ENCODE measurements around the gene CMYA5. TPM values are rescaled to one million over a fixed set of nuclear protein-coding genes. Genes with fewer than 3 reads are reported as not detected.
A peak's percentile ranks its signal among the peaks of the same experiment; 100 is the strongest.

Gene CMYA5
- total RNA-seq, 1 experiment from 2014 or later = 0.81 TPM

GRCh38 chr5:79827159-79827629, 137.6 kb downstream of the CMYA5 start:
- DNase-seq = no peak

GRCh38 chr5:79829260-79829659, 139.6 kb downstream of the CMYA5 start:
- no peak for DNase-seq
- TF ChIP-seq, protein P1, sequence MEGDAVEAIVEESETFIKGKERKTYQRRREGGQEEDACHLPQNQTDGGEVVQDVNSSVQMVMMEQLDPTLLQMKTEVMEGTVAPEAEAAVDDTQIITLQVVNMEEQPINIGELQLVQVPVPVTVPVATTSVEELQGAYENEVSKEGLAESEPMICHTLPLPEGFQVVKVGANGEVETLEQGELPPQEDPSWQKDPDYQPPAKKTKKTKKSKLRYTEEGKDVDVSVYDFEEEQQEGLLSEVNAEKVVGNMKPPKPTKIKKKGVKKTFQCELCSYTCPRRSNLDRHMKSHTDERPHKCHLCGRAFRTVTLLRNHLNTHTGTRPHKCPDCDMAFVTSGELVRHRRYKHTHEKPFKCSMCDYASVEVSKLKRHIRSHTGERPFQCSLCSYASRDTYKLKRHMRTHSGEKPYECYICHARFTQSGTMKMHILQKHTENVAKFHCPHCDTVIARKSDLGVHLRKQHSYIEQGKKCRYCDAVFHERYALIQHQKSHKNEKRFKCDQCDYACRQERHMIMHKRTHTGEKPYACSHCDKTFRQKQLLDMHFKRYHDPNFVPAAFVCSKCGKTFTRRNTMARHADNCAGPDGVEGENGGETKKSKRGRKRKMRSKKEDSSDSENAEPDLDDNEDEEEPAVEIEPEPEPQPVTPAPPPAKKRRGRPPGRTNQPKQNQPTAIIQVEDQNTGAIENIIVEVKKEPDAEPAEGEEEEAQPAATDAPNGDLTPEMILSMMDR (conservative IDR thresholded peaks at IDR 0.05) = peak; percentile 52
- no peak for TF ChIP-seq EZH2 (IDR thresholded peaks at IDR 0.05; ENCODE audit: low read depth)
- no peaks in the 10 kb centered on the region for H3F3A ChIP-seq (ENCODE audit: insufficient read depth, low read depth)
- no TSS peak for BruUV-seq (replicated peaks)
- intact Hi-C loops (cut with micrococcal nuclease; ENCODE audit: unreplicated experiment) = no loop called here
- H3K27me3 ChIP-seq (ENCODE audit: insufficient read depth, low read depth) = no peaks in the 10 kb centered on the region
- CTCF ChIA-PET = no interaction called here
- POLR2A ChIA-PET (ENCODE audit: unreplicated experiment) = no interaction called here
- H2AFZ ChIP-seq = no peak overlapping the region
- H3K79me2 ChIP-seq (ENCODE audit: low read depth) = no peaks in the 10 kb centered on the region
- no peaks in the 10 kb centered on the region for H3K9me2 ChIP-seq (ENCODE audit: insufficient read depth)
- no peak overlapping the region for H3K27ac ChIP-seq
- no peak overlapping the region for H3K4me3 ChIP-seq
- no peak overlapping the region for H3K4me2 ChIP-seq
- no peaks in the 10 kb centered on the region for H3K4me1 ChIP-seq (replicated peaks; ENCODE audit: insufficient read depth)
- H3K9me3 ChIP-seq (ENCODE audit: insufficient read depth, low read depth) = no peaks in the 10 kb centered on the region
- no peaks in the 10 kb centered on the region for H3K36me3 ChIP-seq (ENCODE audit: low read depth)
- H4K20me1 ChIP-seq (ENCODE audit: insufficient read depth) = no peaks in the 10 kb centered on the region

More at GRCh38 chr5:79827159-79827629, 137.6 kb downstream of the CMYA5 start:
- Histone ChIP-seq H3K4me3 (no peak overlapping the region), H3K27me3 (ENCODE audit: insufficient read depth, low read depth) (no peaks in the 10 kb centered on the region), H2AFZ (no peak overlapping the region), H3F3A (ENCODE audit: insufficient read depth, low read depth) (no peaks in the 10 kb centered on the region), H3K9me2 (ENCODE audit: insufficient read depth) (no peaks in the 10 kb centered on the region), H3K27ac (no peak overlapping the region), H3K4me1 (replicated peaks; ENCODE audit: insufficient read depth) (no peaks in the 10 kb centered on the region), H3K9me3 (ENCODE audit: insufficient read depth, low read depth) (no peaks in the 10 kb centered on the region), H3K79me2 (ENCODE audit: low read depth) (no peaks in the 10 kb centered on the region), H3K36me3 (ENCODE audit: low read depth) (no peaks in the 10 kb centered on the region), H4K20me1 (ENCODE audit: insufficient read depth) (no peaks in the 10 kb centered on the region), H3K4me2 (no peak overlapping the region)
- intact Hi-C loops (cut with micrococcal nuclease; ENCODE audit: unreplicated experiment) = no loop called here
- ChIA-PET CTCF (no interaction called here), POLR2A (ENCODE audit: unreplicated experiment) (no interaction called here)
- TF ChIP-seq, protein P1 (conservative IDR thresholded peaks at IDR 0.05) = no peak
- no peak for TF ChIP-seq EZH2 (IDR thresholded peaks at IDR 0.05; ENCODE audit: low read depth)
- no TSS peak for BruUV-seq (replicated peaks)

DNA sequence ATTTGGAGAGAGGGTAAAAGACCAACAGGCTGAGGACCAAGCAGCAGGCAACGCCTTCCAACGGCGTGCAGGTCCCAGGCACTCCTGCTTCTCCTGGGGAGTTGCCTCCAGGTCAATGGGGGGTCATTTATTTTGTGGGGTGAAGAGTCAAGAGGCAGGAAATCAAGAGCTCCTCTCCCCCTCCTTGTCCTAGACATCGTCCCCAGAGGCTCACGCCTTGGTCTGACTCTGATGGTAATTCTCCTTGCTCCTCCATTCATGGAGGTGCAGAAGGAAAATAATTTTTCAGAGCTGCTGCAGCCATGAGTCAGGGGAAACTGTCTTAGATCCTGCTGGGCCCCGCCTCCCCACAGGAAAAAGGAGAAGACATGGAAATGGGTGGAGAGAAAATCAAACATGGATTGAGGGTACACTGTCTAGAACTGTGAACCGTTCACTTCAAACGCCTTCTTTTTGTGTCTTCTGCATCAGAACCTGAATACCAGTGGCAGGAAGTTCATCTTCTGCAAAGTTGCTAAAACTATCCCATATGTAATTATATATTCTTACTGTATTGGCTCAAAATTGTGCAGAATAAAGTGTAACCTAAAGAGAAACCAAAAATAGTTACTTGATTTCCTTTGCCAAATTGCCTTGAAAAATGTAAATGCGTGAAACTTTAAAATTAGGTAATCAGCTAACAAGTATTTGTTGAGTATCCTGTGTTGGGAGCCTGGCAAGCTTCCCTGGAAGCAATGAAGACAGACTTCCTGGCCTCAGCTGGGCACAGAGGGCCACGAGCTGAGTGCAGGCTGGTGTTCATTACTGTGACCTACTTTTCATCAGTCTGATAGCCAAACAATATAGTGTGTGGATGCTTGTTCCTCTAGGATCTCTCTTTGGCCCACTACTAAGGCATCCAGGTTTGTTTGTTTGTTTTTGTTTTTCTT, 142.0 kb downstream of the CMYA5 start:
- intact Hi-C loops (cut with micrococcal nuclease; ENCODE audit: unreplicated experiment) = no loop called here
- POLR2A ChIA-PET (ENCODE audit: unreplicated experiment) = no interaction called here
- H4K20me1 ChIP-seq (ENCODE audit: insufficient read depth) = no peaks in the 10 kb centered on the region
- no peak overlapping the region for H3K27ac ChIP-seq
- no peak overlapping the region for H2AFZ ChIP-seq
- no peak overlapping the region for H3K4me3 ChIP-seq
- H3K4me1 ChIP-seq (replicated peaks; ENCODE audit: insufficient read depth) = no peaks in the 10 kb centered on the region
- DNase-seq = no peak
- no peaks in the 10 kb centered on the region for H3K36me3 ChIP-seq (ENCODE audit: low read depth)
- BruUV-seq (replicated peaks) = no TSS peak
- no peaks in the 10 kb centered on the region for H3K27me3 ChIP-seq (ENCODE audit: insufficient read depth, low read depth)
- no peak overlapping the region for H3K4me2 ChIP-seq
- H3K9me3 ChIP-seq (ENCODE audit: insufficient read depth, low read depth) = no peaks in the 10 kb centered on the region
- no peaks in the 10 kb centered on the region for H3F3A ChIP-seq (ENCODE audit: insufficient read depth, low read depth)
- no peaks in the 10 kb centered on the region for H3K9me2 ChIP-seq (ENCODE audit: insufficient read depth)
- no peaks in the 10 kb centered on the region for H3K79me2 ChIP-seq (ENCODE audit: low read depth)
- CTCF ChIA-PET = no interaction called here
- TF ChIP-seq, protein P1 (conservative IDR thresholded peaks at IDR 0.05) = no peak
- no peak for TF ChIP-seq EZH2 (IDR thresholded peaks at IDR 0.05; ENCODE audit: low read depth)
